ENCODE measurements around the gene KSR2.

DNA sequence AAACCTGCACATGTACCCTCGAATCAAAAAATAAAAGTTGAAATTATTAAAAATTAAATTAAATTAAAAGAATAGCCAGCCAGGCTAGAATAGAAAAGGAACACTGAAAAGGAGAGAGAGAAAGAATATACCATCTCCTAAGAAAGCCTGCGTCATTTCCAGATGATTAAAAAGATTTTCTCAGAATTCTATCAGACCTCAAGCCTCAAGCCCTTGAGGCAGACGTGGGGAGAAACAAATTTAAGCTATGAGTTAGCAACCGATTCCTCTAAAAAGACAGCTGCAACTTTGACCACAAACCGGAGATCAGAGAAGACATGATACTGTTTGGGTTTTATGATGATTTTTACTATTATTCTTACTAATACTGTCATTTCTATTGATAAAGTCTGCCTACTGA lies 138.3 kb downstream of the KSR2 start:
- no peak for TF ChIP-seq POLR2AphosphoS5 (IDR thresholded peaks at IDR 0.05; ENCODE audit: borderline replicate concordance, low read depth, low read length)
- no peak for TF ChIP-seq EZH2 (IDR thresholded peaks at IDR 0.05)
- TF ChIP-seq FOXP2 (optimal IDR thresholded peaks at IDR 0.05; ENCODE audit: control extremely low read depth, extremely low read length, insufficient read depth): no peak

All from SK-N-MC (cell line).